ENCODE results near the gene AFDN.

Gene AFDN

DNA sequence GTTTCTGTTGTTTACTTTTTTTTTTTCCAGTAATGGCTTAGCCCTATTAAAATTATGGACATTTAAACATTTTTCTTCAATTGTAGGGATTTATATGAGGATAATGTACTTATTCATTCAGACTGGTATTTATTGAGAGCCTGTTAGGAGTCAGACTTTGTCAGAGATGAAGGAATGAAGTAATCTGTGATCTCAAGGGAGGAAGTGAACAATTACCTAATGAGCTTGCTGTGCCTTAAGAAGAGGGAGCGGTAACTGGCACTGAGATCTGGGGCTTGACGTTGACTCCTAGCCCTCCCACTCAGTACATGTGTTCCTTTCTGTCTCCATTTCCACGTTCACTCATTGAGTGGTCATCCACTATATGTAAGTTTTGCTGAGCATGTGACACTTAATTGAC, 12.6 kb downstream of the AFDN start:
- Histone ChIP-seq H3K4me2 (no peak overlapping the region), H4K20me1 (peaks cover 100% of the 10 kb centered on the region), H3K4me1 (no peaks in the 10 kb centered on the region), H3K4me3 (no peak overlapping the region), H3K27ac (no peak overlapping the region), H3K9me3 (no peaks in the 10 kb centered on the region), H3K36me3 (no peaks in the 10 kb centered on the region), H3K9ac (no peak overlapping the region), H3K27me3 (no peaks in the 10 kb centered on the region)
- TF ChIP-seq Cebpa-rat (IDR thresholded peaks at IDR 0.05) = no peak

DNA sequence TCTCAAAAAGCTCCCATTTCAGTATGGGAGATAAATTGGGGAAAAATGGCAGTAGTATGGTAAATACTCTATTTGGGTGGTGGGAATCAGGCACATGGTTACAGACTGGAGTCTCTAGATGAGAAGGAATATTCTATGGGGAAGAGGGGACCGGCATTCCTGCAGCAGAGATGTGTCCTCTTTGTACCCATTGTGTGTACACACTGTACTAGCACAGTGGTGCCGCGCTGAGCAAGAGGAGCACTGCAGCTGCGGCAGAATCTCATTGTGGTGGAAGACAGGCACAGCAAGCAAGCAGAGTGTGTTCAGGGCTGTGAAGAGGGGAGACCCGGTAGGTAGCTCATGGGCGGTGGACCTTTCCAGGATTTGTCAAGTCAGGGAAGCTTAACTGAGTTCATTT, 13.0 kb downstream of the AFDN start:
- no peak overlapping the region for H3K9ac ChIP-seq
- no peak overlapping the region for H3K4me3 ChIP-seq
- no peaks in the 10 kb centered on the region for H3K27me3 ChIP-seq
- no peak overlapping the region for H3K4me2 ChIP-seq
- TF ChIP-seq Cebpa-rat (IDR thresholded peaks at IDR 0.05) = no peak
- H4K20me1 ChIP-seq = peaks cover 100% of the 10 kb centered on the region
- no peak overlapping the region for H3K27ac ChIP-seq
- no peaks in the 10 kb centered on the region for H3K9me3 ChIP-seq
- H3K36me3 ChIP-seq = no peaks in the 10 kb centered on the region
- no peaks in the 10 kb centered on the region for H3K4me1 ChIP-seq

DNA sequence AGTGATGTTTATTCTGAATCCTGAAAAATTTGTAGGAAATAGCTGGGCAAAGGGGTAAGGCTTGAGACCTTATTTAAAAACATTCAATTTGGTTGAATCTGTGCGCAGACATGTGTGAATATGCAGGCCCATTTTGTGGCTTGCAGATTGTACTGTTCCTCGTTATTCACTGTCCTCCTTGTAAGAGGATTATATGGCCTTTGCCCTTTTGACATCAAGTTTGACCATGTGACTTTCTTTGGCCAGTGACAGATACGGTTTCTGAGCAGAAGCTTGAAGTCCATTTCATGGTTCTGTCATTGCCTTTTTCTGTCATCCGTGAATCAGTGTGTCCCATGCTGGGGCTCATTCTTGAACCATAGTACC, 13.4 kb downstream of the AFDN start:
- Histone ChIP-seq H3K9ac (no peak overlapping the region), H3K27ac (no peak overlapping the region), H4K20me1 (peaks cover 99% of the 10 kb centered on the region), H3K4me3 (no peak overlapping the region), H3K4me1 (no peaks in the 10 kb centered on the region; the same call in 1 of the 2 replicates), H3K4me2 (no peak overlapping the region), H3K27me3 (no peaks in the 10 kb centered on the region), H3K36me3 (no peaks in the 10 kb centered on the region), H3K9me3 (no peaks in the 10 kb centered on the region)
- TF ChIP-seq Cebpa-rat (IDR thresholded peaks at IDR 0.05) = no peak

GRCh38 chr6:167840526-167841179, 13.9 kb downstream of the AFDN start:
- Histone ChIP-seq H3K4me1 (peaks cover 5% of the 10 kb centered on the region; the same call in 1 of the 2 replicates), H3K27me3 (no peaks in the 10 kb centered on the region), H3K9me3 (no peaks in the 10 kb centered on the region), H3K36me3 (no peaks in the 10 kb centered on the region), H4K20me1 (peaks cover 98% of the 10 kb centered on the region), H3K4me2 (no peak overlapping the region), H3K27ac (no peak overlapping the region), H3K9ac (no peak overlapping the region), H3K4me3 (no peak overlapping the region)
- no peak for TF ChIP-seq Cebpa-rat (IDR thresholded peaks at IDR 0.05)

DNA sequence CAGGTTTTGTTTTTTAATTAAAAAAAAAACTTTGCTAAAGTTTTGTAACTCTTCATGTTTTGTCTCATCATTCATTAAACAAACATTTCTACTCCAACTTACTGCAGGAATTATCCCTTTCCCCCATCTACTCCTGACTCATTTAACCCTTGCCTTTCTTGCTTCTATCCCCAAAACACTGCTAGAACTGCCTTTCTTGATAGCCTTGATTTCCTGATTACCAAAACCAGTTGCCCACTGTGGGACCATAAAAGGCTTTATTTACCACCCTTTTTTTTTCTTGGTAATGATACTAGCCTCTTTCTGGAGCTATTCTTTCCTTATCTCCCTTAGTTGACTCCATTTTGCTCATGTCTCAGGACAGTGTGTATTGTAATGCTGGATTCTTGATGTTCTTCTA, 15.3 kb downstream of the AFDN start:
- Histone ChIP-seq H3K4me1 (peaks cover 9% of the 10 kb centered on the region; the same call in 1 of the 2 replicates), H4K20me1 (peaks cover 92% of the 10 kb centered on the region), H3K4me2 (no peak overlapping the region)

GRCh38 chr6:167842457-167842856, 15.7 kb downstream of the AFDN start:
- H3K27ac ChIP-seq = no peak overlapping the region
- H3K9ac ChIP-seq = no peak overlapping the region
- TF ChIP-seq Cebpa-rat (IDR thresholded peaks at IDR 0.05) = no peak
- peaks cover 9% of the 10 kb centered on the region; the same call in 1 of the 2 replicates for H3K4me1 ChIP-seq
- H3K27me3 ChIP-seq = no peaks in the 10 kb centered on the region
- no peak overlapping the region for H3K4me2 ChIP-seq
- H3K36me3 ChIP-seq = no peaks in the 10 kb centered on the region
- peaks cover 92% of the 10 kb centered on the region for H4K20me1 ChIP-seq
- no peak overlapping the region for H3K4me3 ChIP-seq
- H3K9me3 ChIP-seq = no peaks in the 10 kb centered on the region

More for the DNA sequence above, 15.3 kb downstream of the AFDN start:
- Histone ChIP-seq H3K4me3 (no peak overlapping the region), H3K27me3 (no peaks in the 10 kb centered on the region), H3K9me3 (no peaks in the 10 kb centered on the region), H3K36me3 (no peaks in the 10 kb centered on the region), H3K9ac (no peak overlapping the region), H3K27ac (no peak overlapping the region)
- TF ChIP-seq Cebpa-rat (IDR thresholded peaks at IDR 0.05) = no peak

DNA sequence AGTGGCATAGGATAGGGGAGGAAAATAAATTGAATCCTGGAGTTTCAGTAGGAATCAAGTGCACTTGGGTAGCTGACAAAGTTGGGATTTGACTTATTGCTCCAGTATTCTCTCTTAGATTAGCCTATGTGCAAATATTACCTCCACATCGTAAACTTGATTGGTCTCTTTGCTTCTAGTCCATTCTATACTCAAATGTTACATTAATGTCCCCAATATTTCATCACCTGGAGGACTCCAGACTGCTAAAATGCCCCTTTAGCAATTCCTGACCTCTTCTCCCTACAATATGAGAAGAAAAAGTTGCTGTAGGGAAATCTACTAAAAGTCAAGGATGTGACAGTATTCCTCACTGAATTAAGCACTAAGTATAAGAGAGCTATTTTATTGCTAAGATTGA, 16.3 kb downstream of the AFDN start:
- Histone ChIP-seq H3K9me3 (no peaks in the 10 kb centered on the region), H3K27me3 (no peaks in the 10 kb centered on the region), H3K4me3 (no peak overlapping the region), H3K9ac (no peak overlapping the region), H3K4me1 (peaks cover 9% of the 10 kb centered on the region; the same call in 1 of the 2 replicates), H3K36me3 (no peaks in the 10 kb centered on the region), H3K27ac (no peak overlapping the region), H3K4me2 (no peak overlapping the region), H4K20me1 (peaks cover 92% of the 10 kb centered on the region)
- no peak for TF ChIP-seq Cebpa-rat (IDR thresholded peaks at IDR 0.05)

DNA sequence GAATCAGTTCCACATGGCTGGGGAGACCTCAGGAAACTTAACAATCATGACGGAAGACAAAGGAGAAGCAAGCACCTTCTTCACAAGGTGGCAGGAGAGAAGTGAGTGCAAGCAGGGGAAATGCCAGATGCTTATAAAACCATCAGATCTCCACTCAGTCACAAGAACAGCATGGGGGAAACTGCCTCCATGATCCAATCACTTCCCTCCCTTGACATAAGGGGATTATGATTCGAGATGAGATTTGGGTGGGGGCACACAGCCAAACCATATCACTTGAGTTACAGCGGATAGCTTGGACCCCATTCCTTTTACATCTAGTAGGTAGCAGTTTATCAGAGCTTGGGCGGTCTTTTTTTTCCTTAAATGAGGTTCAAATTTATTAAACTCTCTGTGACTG, 19.1 kb downstream of the AFDN start:
- no peak overlapping the region for H3K9ac ChIP-seq
- H3K9me3 ChIP-seq = no peaks in the 10 kb centered on the region
- H4K20me1 ChIP-seq = peaks cover 92% of the 10 kb centered on the region
- peaks cover 9% of the 10 kb centered on the region; the same call in 1 of the 2 replicates for H3K4me1 ChIP-seq
- H3K27ac ChIP-seq = no peak overlapping the region
- peak overlapping the region; percentile 37; the same call in 1 of the 2 replicates for H3K4me2 ChIP-seq
- no peak for TF ChIP-seq Cebpa-rat (IDR thresholded peaks at IDR 0.05)
- H3K27me3 ChIP-seq = no peaks in the 10 kb centered on the region
- H3K36me3 ChIP-seq = no peaks in the 10 kb centered on the region
- H3K4me3 ChIP-seq = no peak overlapping the region

GRCh38 chr6:167846997-167847606, 20.4 kb downstream of the AFDN start:
- H3K27ac ChIP-seq = no peak overlapping the region
- no peaks in the 10 kb centered on the region for H3K36me3 ChIP-seq
- H3K4me1 ChIP-seq = peaks cover 14% of the 10 kb centered on the region
- no peak overlapping the region for H3K9ac ChIP-seq
- H3K4me2 ChIP-seq = no peak overlapping the region
- H3K4me3 ChIP-seq = no peak overlapping the region
- H3K9me3 ChIP-seq = no peaks in the 10 kb centered on the region
- no peaks in the 10 kb centered on the region for H3K27me3 ChIP-seq
- TF ChIP-seq Cebpa-rat (IDR thresholded peaks at IDR 0.05) = no peak
- peaks cover 89% of the 10 kb centered on the region for H4K20me1 ChIP-seq

DNA sequence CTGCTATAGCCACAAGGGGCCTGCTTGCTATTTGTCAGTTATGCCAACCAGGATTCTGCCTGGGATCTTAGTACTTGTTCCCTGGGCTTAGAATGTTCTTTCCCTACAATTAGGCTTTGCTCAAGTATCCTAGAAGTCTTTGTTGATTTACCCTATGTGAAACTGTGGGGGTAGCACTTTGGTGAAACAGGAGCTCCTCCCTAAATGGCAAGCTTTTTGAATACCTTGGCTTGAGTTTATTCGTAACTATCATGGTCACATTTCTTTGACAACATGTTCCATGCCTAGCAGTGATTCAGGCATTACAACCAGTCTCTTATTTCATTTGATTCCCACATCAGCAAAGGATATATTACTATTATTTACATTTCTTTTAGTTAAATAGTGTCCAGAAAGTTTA, 21.2 kb downstream of the AFDN start:
- Histone ChIP-seq H3K9ac (no peak overlapping the region), H3K36me3 (no peaks in the 10 kb centered on the region), H3K4me3 (no peak overlapping the region), H3K9me3 (no peaks in the 10 kb centered on the region), H4K20me1 (peaks cover 81% of the 10 kb centered on the region), H3K4me1 (peaks cover 14% of the 10 kb centered on the region), H3K4me2 (no peak overlapping the region), H3K27ac (no peak overlapping the region), H3K27me3 (no peaks in the 10 kb centered on the region)
- TF ChIP-seq Cebpa-rat (IDR thresholded peaks at IDR 0.05) = no peak
